PC-3 (cell line): ENCODE data around the gene PTPRN2. TPM values are rescaled to one million over a fixed set of nuclear protein-coding genes. Genes with fewer than 3 reads are reported as not detected.

Experiments used
- ATAC-seq: fragments of 200-7000 bp; cut with Tn5 transposase; 2 replicates; pipeline ENCODE4 v1.9.1; 2020; ENCODE audit warnings: mild to moderate bottlenecking, moderate library complexity
- BruUV-seq: library from RNA; stranded (reverse); fragments of 400-500 nt; replicated peaks from 2 replicates; lab custom pipeline; 2021; lab: Mats Ljungman, UMichigan
- CTCF ChIA-PET: fragments of 300-600 bp; sonication (Branson Sonifier 250); formaldehyde crosslinking; loops from one replicate; lab custom pipeline; 2022; ENCODE audit warnings: antibody characterized with exemption; lab: Charles Lee
- POLR2A ChIA-PET: fragments of 300-600 bp; sonication (Branson Sonifier 250); formaldehyde crosslinking; loops from one replicate; lab custom pipeline; 2022; ENCODE audit warnings: antibody characterized with exemption; ENCODE audit not compliant: unreplicated experiment; lab: Charles Lee
- DNase-seq: peaks from one replicate; pipeline ENCODE4 v3.0.0-alpha.2; 2015
- H2AFZ ChIP-seq: fragments of 300-600 bp; sonication (generic); 2 replicates; pipeline ENCODE4 v1.6.0; 2016; ENCODE audit warnings: antibody characterized with exemption, low read length
- H3F3A ChIP-seq: fragments of 300-600 bp; sonication (generic); one replicate; pipeline ENCODE4 v1.6.0; 2017; ENCODE audit warnings: antibody characterized with exemption, low read length, control low read depth, mild to moderate bottlenecking; ENCODE audit not compliant: unreplicated experiment
- H3K27ac ChIP-seq: fragments of 300-600 bp; sonication (generic); 2 replicates; pipeline ENCODE4 v1.5.1; 2016; ENCODE audit warnings: mild to moderate bottlenecking, low read length
- H3K27me3 ChIP-seq: fragments of 300-600 bp; sonication (generic); 2 replicates; pipeline ENCODE4 v1.6.1; 2016; ENCODE audit warnings: low read length, mixed read lengths
- H3K36me3 ChIP-seq: fragments of 300-600 bp; sonication (generic); 2 replicates; pipeline ENCODE4 v1.6.1; 2016; ENCODE audit warnings: low read depth, mixed run types, low read length, mixed read lengths
- H3K4me1 ChIP-seq: fragments of 300-600 bp; sonication (generic); 2 replicates; pipeline ENCODE4 v1.5.1; 2016; ENCODE audit warnings: low read length; ENCODE audit not compliant: insufficient read depth
- H3K4me2 ChIP-seq: fragments of 300-600 bp; sonication (generic); 2 replicates; pipeline ENCODE4 v1.6.0; 2016; ENCODE audit warnings: low read length
- H3K4me3 ChIP-seq: fragments of 300-600 bp; sonication (generic); 2 replicates; pipeline ENCODE4 v1.5.1; 2016; ENCODE audit warnings: mild to moderate bottlenecking, low read length, mixed read lengths
- H3K79me2 ChIP-seq: fragments of 300-600 bp; sonication (generic); 2 replicates; pipeline ENCODE4 v1.6.1; 2017; ENCODE audit warnings: low read length, mixed read lengths
- H3K9ac ChIP-seq: fragments of 300-600 bp; sonication (generic); 2 replicates; pipeline ENCODE4 v1.6.0; 2016; ENCODE audit warnings: mild to moderate bottlenecking, low read length
- H3K9me2 ChIP-seq: fragments of 300-600 bp; sonication (generic); replicated peaks from 2 replicates; pipeline ENCODE4 v1.6.1; 2016; ENCODE audit warnings: mixed run types, low read length, mixed read lengths
- H3K9me3 ChIP-seq: fragments of 300-600 bp; sonication (generic); 2 replicates; pipeline ENCODE4 v1.6.1; 2016; ENCODE audit warnings: low read length, mixed read lengths
- H4K20me1 ChIP-seq: fragments of 300-600 bp; sonication (generic); 2 replicates; pipeline ENCODE4 v1.6.1; 2016; ENCODE audit warnings: low read length, mixed read lengths
- CTCF ChIP-seq: fragments of 300-600 bp; sonication (generic); conservative IDR thresholded peaks from 2 replicates; pipeline ENCODE4 v1.5.1; 2017; ENCODE audit warnings: antibody characterized with exemption, low read depth, mild to moderate bottlenecking, low read length
- EZH2 ChIP-seq: fragments of 300-600 bp; sonication (generic); IDR thresholded peaks from one replicate; pipeline ENCODE4 v1.6.1; 2017; ENCODE audit warnings: antibody characterized with exemption, mild to moderate bottlenecking, low read length; ENCODE audit not compliant: unreplicated experiment
- EZH2phosphoT487 ChIP-seq: fragments of 300-600 bp; sonication (generic); IDR thresholded peaks from 2 replicates; pipeline ENCODE4 v1.6.1; 2018; ENCODE audit warnings: mild to moderate bottlenecking, antibody characterized with exemption, low read length, borderline replicate concordance
- intact Hi-C: fragments of 100-400 bp; cut with micrococcal nuclease; formaldehyde crosslinking; loops from 2 replicates; pipeline ENCODE4 v1.9.0; 2023
- total RNA-seq: library from RNA; depleted of rRNA; stranded (reverse); fragments of >200 nt; gene quantifications from 2 replicates; pipeline ENCODE4 v1.2.3, GENCODE V29; 2014

Gene PTPRN2
- total RNA-seq, 1 experiment from 2014 or later, result 3.2 TPM

- H4K20me1 ChIP-seq, result no peaks in the 10 kb centered on the region
- no peaks in the 10 kb centered on the region for H3K9me3 ChIP-seq
- ATAC-seq (no peak), DNase-seq (no peak)
- CTCF ChIA-PET, result no interaction called here
- H3K27me3 ChIP-seq, result no peaks in the 10 kb centered on the region
- H3K9me2 ChIP-seq, result no peaks in the 10 kb centered on the region
- TF ChIP-seq EZH2phosphoT487, result no peak
- no peak for TF ChIP-seq CTCF
- no peak for TF ChIP-seq EZH2
- H3F3A ChIP-seq, result no peaks in the 10 kb centered on the region
- H3K9ac ChIP-seq, result no peak overlapping the region
- no peak overlapping the region for H3K4me3 ChIP-seq
- H3K4me2 ChIP-seq, result no peak overlapping the region
- H3K36me3 ChIP-seq, result no peaks in the 10 kb centered on the region
- POLR2A ChIA-PET, result no interaction called here
- H3K4me1 ChIP-seq, result no peaks in the 10 kb centered on the region
- no peaks in the 10 kb centered on the region for H3K79me2 ChIP-seq
- no TSS peak for BruUV-seq
- no peak overlapping the region for H3K27ac ChIP-seq
- no peak overlapping the region for H2AFZ ChIP-seq
- intact Hi-C loops, result no loop called here
These were observed 774.6 kb downstream of the PTPRN2 start for GRCh38 chr7:157813053-157813452.

GRCh38 chr7:157811946-157812345 is 775.7 kb downstream of the PTPRN2 start:
- H3K4me1 ChIP-seq, result peaks cover 11% of the 10 kb centered on the region
- H3K4me3 ChIP-seq, result no peak overlapping the region
- H3K9me2 ChIP-seq, result no peaks in the 10 kb centered on the region
- BruUV-seq, result no TSS peak
- no peak for DNase-seq
- H4K20me1 ChIP-seq, result no peaks in the 10 kb centered on the region
- ATAC-seq, result no peak
- H3K9ac ChIP-seq, result no peak overlapping the region
- H3K36me3 ChIP-seq, result no peaks in the 10 kb centered on the region
- no peaks in the 10 kb centered on the region for H3K79me2 ChIP-seq
- ChIA-PET POLR2A (interaction anchor here (0.7 kb wide), 1 partner anchor 85 kb away, joined by 3 read pairs; no protein-coding TSS in a partner anchor), CTCF (no interaction called here)
- H3F3A ChIP-seq, result no peaks in the 10 kb centered on the region
- no peaks in the 10 kb centered on the region for H3K27me3 ChIP-seq
- H3K9me3 ChIP-seq, result no peaks in the 10 kb centered on the region
- intact Hi-C loops, result no loop called here
- H3K27ac ChIP-seq, result no peak overlapping the region
- TF ChIP-seq EZH2, result no peak
- no peak for TF ChIP-seq CTCF
- TF ChIP-seq EZH2phosphoT487, result no peak
- no peak overlapping the region for H2AFZ ChIP-seq
- H3K4me2 ChIP-seq, result no peak overlapping the region

- no peaks in the 10 kb centered on the region for H3K27me3 ChIP-seq
- H3K4me1 ChIP-seq, result peaks cover 15% of the 10 kb centered on the region
- no peak overlapping the region for H3K4me3 ChIP-seq
- H3K9me3 ChIP-seq, result no peaks in the 10 kb centered on the region
- ATAC-seq (no peak), DNase-seq (no peak)
- H3K9ac ChIP-seq, result no peak overlapping the region
- H2AFZ ChIP-seq, result no peak overlapping the region
- H3F3A ChIP-seq, result no peaks in the 10 kb centered on the region
- no peaks in the 10 kb centered on the region for H3K79me2 ChIP-seq
- H3K36me3 ChIP-seq, result no peaks in the 10 kb centered on the region
- POLR2A ChIA-PET, result no interaction called here
- H3K27ac ChIP-seq, result no peak overlapping the region
- no peak overlapping the region for H3K4me2 ChIP-seq
- H4K20me1 ChIP-seq, result no peaks in the 10 kb centered on the region
- CTCF ChIA-PET, result no interaction called here
- no TSS peak for BruUV-seq
- no peak for TF ChIP-seq CTCF
- no peak for TF ChIP-seq EZH2
- TF ChIP-seq EZH2phosphoT487, result no peak
- H3K9me2 ChIP-seq, result no peaks in the 10 kb centered on the region
- intact Hi-C loops, result no loop called here
These were observed 777.5 kb downstream of the PTPRN2 start for GRCh38 chr7:157809863-157810851.
